Adipocyte (in vitro differentiated cells): ENCODE data around the gene ANKRD52.

Source experiments
- DNase-seq: peaks from one replicate; pipeline ENCODE4 v3.0.0-alpha.2; 2015; ENCODE audit warnings: low read depth
- H3K27me3 ChIP-seq: replicated peaks from 2 replicates; pipeline ENCODE4 v1.7.0; 2013; ENCODE audit warnings: mild to moderate bottlenecking, low read length, moderate library complexity; ENCODE audit not compliant: control insufficient read depth, insufficient read depth
- H3K36me3 ChIP-seq: 2 replicates; pipeline ENCODE4 v1.7.0; 2013; ENCODE audit warnings: low read length, mild to moderate bottlenecking, moderate library complexity; ENCODE audit not compliant: control insufficient read depth, insufficient read depth, severe bottlenecking
- H3K4me1 ChIP-seq: 2 replicates; pipeline ENCODE4 v1.7.0; 2013; ENCODE audit warnings: mild to moderate bottlenecking, low read length, moderate library complexity; ENCODE audit not compliant: control insufficient read depth, insufficient read depth
- H3K4me3 ChIP-seq: 2 replicates; pipeline ENCODE4 v1.7.0; 2013; ENCODE audit warnings: mild to moderate bottlenecking, low read length, moderate library complexity
- H3K9ac ChIP-seq: 2 replicates; pipeline ENCODE4 v1.7.0; 2013; ENCODE audit warnings: mild to moderate bottlenecking, low read length, moderate library complexity
- H3K9me3 ChIP-seq: 2 replicates; pipeline ENCODE4 v1.7.0; 2013; ENCODE audit warnings: mild to moderate bottlenecking, low read length, moderate library complexity; ENCODE audit not compliant: control insufficient read depth

Gene ANKRD52

GRCh38 chr12:56256326-56256960, 1.7 kb downstream of the ANKRD52 start:
- peaks cover 29% of the 10 kb centered on the region for H3K4me1 ChIP-seq
- H3K27me3 ChIP-seq: no peaks in the 10 kb centered on the region
- H3K36me3 ChIP-seq: peaks cover 48% of the 10 kb centered on the region
- H3K9me3 ChIP-seq: no peaks in the 10 kb centered on the region
- H3K9ac ChIP-seq: peak overlapping the region; percentile 92
- H3K4me3 ChIP-seq: peak overlapping the region; percentile 86
- DNase-seq: peak; percentile 59

- H3K9ac ChIP-seq: peak overlapping the region; percentile 92
- no peaks in the 10 kb centered on the region for H3K27me3 ChIP-seq
- no peak for DNase-seq
- no peaks in the 10 kb centered on the region for H3K9me3 ChIP-seq
- peaks cover 26% of the 10 kb centered on the region for H3K4me1 ChIP-seq
- H3K4me3 ChIP-seq: peak overlapping the region; percentile 86
- peaks cover 53% of the 10 kb centered on the region for H3K36me3 ChIP-seq
These were observed 2.5 kb downstream of the ANKRD52 start for GRCh38 chr12:56255671-56256070.

- no peaks in the 10 kb centered on the region for H3K27me3 ChIP-seq
- H3K36me3 ChIP-seq: peaks cover 76% of the 10 kb centered on the region
- DNase-seq: no peak
These were observed 5.1 kb downstream of the ANKRD52 start for GRCh38 chr12:56253091-56253490.

GRCh38 chr12:56252649-56253048, 5.5 kb downstream of the ANKRD52 start:
- peaks cover 80% of the 10 kb centered on the region for H3K36me3 ChIP-seq
- H3K4me1 ChIP-seq: peaks cover 20% of the 10 kb centered on the region
- no peaks in the 10 kb centered on the region for H3K9me3 ChIP-seq
- no peak for DNase-seq
- no peak overlapping the region for H3K9ac ChIP-seq
- H3K27me3 ChIP-seq: no peaks in the 10 kb centered on the region
- no peak overlapping the region for H3K4me3 ChIP-seq

More at GRCh38 chr12:56253091-56253490, 5.1 kb downstream of the ANKRD52 start:
- no peaks in the 10 kb centered on the region for H3K9me3 ChIP-seq
- H3K4me3 ChIP-seq: no peak overlapping the region
- H3K9ac ChIP-seq: no peak overlapping the region
- peaks cover 20% of the 10 kb centered on the region for H3K4me1 ChIP-seq

- H3K27me3 ChIP-seq: no peaks in the 10 kb centered on the region
- peaks cover 8% of the 10 kb centered on the region for H3K4me1 ChIP-seq
- no peak overlapping the region for H3K9ac ChIP-seq
- H3K36me3 ChIP-seq: peaks cover 88% of the 10 kb centered on the region
- no peak for DNase-seq
- no peaks in the 10 kb centered on the region for H3K9me3 ChIP-seq
- no peak overlapping the region for H3K4me3 ChIP-seq
These were observed 9.5 kb downstream of the ANKRD52 start for GRCh38 chr12:56248711-56249110.

- peaks cover 88% of the 10 kb centered on the region for H3K36me3 ChIP-seq
- H3K4me1 ChIP-seq: peaks cover 12% of the 10 kb centered on the region
- no peak overlapping the region for H3K4me3 ChIP-seq
- H3K9ac ChIP-seq: no peak overlapping the region
- no peaks in the 10 kb centered on the region for H3K27me3 ChIP-seq
- DNase-seq: no peak
- H3K9me3 ChIP-seq: no peaks in the 10 kb centered on the region
These were observed 10.3 kb downstream of the ANKRD52 start for GRCh38 chr12:56247923-56248322.

- Histone ChIP-seq H3K4me1 (peaks cover 12% of the 10 kb centered on the region), H3K9ac (peak overlapping the region; percentile 56), H3K36me3 (peaks cover 91% of the 10 kb centered on the region), H3K27me3 (no peaks in the 10 kb centered on the region), H3K9me3 (no peaks in the 10 kb centered on the region), H3K4me3 (no peak overlapping the region)
- no peak for DNase-seq
These were observed 13.7 kb downstream of the ANKRD52 start for GRCh38 chr12:56244494-56244893.

- Histone ChIP-seq H3K36me3 (peaks cover 87% of the 10 kb centered on the region), H3K9me3 (no peaks in the 10 kb centered on the region), H3K4me1 (peaks cover 12% of the 10 kb centered on the region), H3K9ac (peak overlapping the region; percentile 56), H3K4me3 (no peak overlapping the region), H3K27me3 (no peaks in the 10 kb centered on the region)
- DNase-seq: peak; percentile 11
These were observed 14.4 kb downstream of the ANKRD52 start for GRCh38 chr12:56243731-56244181.

- peaks cover 12% of the 10 kb centered on the region for H3K4me1 ChIP-seq
- H3K9me3 ChIP-seq: no peaks in the 10 kb centered on the region
- H3K9ac ChIP-seq: no peak overlapping the region
- no peak overlapping the region for H3K4me3 ChIP-seq
- no peaks in the 10 kb centered on the region for H3K27me3 ChIP-seq
- H3K36me3 ChIP-seq: peaks cover 79% of the 10 kb centered on the region
- no peak for DNase-seq
These were observed 15.2 kb downstream of the ANKRD52 start for GRCh38 chr12:56242986-56243385.

GRCh38 chr12:56241424-56242303, 16.5 kb downstream of the ANKRD52 start:
- Histone ChIP-seq H3K9me3 (no peaks in the 10 kb centered on the region), H3K27me3 (no peaks in the 10 kb centered on the region), H3K4me1 (peaks cover 12% of the 10 kb centered on the region), H3K9ac (no peak overlapping the region), H3K36me3 (peaks cover 67% of the 10 kb centered on the region), H3K4me3 (no peak overlapping the region)
- no peak for DNase-seq

- H3K4me3 ChIP-seq: no peak overlapping the region
- no peak for DNase-seq
- H3K36me3 ChIP-seq: peaks cover 31% of the 10 kb centered on the region
- no peak overlapping the region for H3K9ac ChIP-seq
- no peaks in the 10 kb centered on the region for H3K27me3 ChIP-seq
- H3K4me1 ChIP-seq: no peaks in the 10 kb centered on the region
- H3K9me3 ChIP-seq: no peaks in the 10 kb centered on the region
These were observed 20.6 kb downstream of the ANKRD52 start for GRCh38 chr12:56237552-56237951.
